ENCODE results near the gene APLP2.

DNA sequence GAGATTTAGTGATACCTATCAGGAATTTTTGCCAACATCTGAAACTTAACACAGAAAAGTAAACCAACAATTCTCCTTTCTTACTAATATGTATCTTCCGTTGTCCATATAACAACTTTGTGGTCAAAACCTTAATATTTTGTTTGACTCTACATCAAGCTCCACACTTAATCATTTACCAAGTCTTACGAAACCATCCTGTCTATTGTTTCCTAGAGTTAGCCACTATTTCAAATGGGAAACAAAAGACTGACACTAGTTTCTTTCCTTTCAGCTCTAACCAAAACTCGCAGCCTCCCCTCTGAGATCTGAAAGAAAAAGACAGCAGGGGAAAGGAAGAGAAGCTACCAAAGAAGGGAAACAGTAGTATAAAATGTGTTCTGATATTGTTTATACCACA, 40.6 kb upstream of the APLP2 start:
- TF ChIP-seq, protein P1, sequence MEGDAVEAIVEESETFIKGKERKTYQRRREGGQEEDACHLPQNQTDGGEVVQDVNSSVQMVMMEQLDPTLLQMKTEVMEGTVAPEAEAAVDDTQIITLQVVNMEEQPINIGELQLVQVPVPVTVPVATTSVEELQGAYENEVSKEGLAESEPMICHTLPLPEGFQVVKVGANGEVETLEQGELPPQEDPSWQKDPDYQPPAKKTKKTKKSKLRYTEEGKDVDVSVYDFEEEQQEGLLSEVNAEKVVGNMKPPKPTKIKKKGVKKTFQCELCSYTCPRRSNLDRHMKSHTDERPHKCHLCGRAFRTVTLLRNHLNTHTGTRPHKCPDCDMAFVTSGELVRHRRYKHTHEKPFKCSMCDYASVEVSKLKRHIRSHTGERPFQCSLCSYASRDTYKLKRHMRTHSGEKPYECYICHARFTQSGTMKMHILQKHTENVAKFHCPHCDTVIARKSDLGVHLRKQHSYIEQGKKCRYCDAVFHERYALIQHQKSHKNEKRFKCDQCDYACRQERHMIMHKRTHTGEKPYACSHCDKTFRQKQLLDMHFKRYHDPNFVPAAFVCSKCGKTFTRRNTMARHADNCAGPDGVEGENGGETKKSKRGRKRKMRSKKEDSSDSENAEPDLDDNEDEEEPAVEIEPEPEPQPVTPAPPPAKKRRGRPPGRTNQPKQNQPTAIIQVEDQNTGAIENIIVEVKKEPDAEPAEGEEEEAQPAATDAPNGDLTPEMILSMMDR (conservative IDR thresholded peaks at IDR 0.05 in 1 of 2, IDR thresholded peaks at IDR 0.05 in 1 of 2; ENCODE audit: low read depth in 1 of 2, low read length in 2 of 2) = no peak
- TF ChIP-seq EZH2 (IDR thresholded peaks at IDR 0.05; ENCODE audit: low read length, missing control alignments) = no peak
